SK-N-DZ (cell line): Measurements from ENCODE around the gene SH3TC1.

Source experiments
- DNase-seq: peaks from one replicate; pipeline ENCODE4 v3.0.0-alpha.2; 2015; ENCODE audit warnings: low spot score

The SH3TC1 gene

DNA sequence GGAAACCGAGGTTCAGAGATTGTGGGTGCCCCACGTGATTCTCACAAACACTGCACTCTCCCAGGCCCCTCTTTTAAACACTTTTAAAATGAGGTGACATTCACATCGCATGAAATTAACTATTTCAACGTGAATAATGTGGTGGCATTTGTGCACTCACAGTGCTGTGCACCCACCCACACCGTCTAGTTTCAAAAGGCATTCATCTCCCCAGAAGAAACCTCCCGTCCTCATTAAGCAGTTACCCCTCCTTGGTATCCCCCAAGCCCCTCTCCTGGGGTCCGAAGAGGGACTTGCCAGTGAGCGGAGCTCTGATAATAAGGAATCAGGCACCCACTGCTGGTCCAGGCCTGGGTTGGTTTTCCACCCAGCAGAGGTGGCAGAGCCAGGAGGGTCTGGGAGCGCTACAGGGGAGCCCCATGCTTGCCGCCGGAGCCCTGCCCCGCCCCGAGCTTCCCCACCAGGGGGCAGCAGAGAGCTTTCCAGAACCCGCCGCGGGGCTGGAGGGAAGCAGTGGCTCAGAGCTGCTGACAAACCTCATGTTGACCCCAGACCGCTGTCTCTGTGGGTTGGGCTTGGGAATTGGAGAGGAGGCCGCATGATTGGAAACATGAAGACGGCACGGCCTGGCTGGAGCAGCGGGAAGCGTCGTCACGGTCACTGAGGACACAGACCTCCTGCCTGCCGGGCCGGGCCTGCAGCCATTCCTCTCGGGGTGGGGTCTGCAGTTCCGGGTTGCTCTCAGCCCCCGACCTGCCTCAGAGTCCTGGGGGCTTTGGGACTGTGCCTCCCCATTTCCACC, 43.0 kb downstream of the SH3TC1 start:
- peak; percentile 89 for DNase-seq

DNA sequence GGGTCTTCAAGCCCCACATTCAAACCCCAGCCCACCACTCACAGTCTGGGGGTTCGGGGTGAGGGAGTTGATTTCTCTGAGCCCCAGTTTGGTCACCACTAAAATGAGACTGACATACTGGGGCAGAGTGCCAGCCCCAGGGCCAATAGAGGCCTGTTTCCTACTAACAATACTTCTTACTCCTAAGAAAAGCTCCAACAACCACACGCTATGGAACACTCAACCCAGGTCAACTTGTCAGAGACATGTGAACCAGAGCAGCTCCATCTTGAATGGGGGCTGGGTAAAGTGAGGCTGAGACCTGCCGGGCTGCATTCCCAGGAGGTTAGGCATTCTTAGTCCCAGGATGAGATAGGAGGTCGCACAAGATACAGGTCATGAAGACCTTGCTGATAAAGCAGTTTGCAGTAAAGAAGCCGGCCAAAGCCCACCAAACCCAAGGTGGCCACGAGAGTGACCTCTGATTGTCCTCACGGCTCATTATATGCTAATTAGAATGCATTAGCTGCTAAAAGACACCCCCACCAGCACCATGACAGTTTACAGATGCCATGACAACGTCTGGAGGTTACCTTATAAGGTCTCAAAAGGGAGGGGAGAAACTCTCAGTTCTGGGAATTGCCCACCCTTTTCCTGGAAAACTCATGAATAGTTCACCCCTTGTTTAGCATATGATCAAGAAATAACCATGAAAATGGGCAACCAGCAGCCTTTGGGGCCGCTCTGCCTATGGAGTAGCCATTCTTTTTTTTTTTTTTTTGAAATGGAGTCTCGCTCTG, 43.9 kb downstream of the SH3TC1 start:
- DNase-seq: no peak

DNA sequence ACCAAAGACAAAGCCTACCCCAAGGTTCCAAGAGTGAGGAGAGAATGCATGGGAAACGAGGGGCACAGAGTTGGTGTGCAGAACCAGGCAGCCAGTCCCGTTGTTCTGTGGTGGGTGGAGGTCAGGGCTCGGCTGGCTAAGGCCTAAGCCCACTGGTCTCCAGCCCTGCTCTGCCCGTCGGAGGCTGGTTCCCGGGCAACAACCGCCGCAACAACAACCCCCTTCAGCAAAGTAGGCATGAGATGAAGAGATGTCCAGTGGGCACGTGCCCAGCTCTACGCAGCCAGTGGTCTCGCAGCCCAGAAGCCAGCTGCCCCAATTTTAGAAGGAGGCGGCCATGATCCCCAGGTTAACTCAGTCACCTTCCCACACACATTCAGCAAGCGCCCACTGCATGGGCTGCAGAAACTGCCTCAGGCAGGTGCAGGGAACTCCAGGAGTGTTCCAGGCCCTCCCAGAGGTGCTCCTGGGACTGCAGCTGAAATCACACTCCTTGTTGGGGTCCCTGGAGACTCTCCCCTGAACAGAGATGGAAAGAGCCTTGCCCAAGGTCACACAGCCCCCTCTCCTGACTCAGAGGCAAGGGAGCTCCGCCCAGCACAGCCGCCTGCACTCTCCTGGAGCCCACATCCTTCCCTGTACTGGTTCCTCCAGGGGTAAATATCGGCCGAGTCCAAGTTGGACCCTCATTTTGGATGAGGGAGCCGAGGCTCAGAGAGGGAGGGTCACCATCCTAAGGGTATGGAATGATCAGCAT, 45.1 kb downstream of the SH3TC1 start:
- no peak for DNase-seq

DNA sequence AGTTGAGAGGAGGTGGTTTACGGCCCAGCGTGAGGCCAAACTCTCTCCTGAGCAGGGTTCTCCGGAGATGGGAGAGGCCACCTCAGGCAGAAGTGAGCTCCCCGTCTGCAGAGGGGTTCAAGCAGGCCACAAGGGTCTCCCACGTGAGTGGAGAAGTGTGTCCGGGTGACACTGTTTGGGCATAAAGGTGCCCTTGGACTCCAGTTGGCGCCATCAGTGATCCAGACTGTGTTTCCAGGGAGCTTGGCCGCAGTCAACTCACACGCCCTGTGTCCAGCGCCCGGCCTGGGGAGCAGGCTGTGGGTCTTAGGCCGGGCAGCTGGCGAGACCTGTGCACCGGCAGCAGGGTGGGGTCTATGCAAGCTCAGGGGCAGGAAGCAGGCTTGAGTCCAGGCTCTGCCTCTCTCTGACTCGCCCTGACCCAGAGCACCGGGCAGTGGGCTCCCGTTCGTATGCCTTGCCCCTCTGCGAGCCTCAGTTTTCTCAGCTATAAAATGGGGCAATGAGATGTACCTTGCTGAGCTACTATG, 45.9 kb downstream of the SH3TC1 start:
- no peak for DNase-seq

DNA sequence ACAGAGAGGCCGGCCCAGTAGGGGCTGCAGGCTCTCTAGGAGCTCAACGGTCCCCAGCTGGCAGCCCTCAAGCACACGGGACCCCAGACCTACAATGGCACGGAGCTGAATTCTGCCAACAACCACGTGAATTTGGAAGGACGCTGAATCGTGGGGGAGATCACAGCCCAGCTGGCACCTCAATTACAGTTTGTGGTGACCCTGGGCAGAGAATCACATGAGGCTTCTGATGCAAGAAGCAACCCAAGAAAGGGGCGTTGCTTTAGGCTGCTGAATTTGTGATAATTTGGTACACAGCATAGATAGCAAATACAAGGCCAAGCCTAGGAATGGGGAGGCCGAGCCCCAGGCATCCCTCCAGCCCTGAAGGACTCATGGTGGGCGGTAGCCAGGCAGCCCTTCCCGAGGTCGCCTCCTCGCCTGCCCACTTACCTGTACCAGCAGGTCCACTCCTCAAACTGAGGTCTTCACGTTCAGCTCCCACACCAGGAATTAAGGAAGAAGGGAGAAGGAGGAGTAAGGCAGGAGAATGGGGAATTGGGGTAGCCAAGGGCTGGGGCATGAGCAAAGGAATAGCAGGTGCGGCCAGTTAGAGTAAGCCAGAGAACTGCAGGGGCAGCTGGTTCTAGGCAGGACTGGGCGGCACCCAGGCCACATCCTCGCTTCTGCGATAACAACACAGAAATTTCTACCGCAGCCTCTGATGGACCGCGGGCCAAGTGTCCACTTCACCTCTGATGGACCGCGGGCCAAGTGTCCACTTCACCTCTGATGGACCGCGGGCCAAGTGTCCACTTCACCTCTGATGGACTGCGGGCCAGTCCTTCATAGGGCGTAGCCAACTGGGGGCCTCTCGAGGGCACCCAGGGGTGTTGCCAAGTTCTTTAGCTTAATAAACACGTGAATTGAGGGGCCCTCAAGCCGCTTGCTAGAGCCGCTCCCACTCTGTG, 47.1 kb downstream of the SH3TC1 start:
- no peak for DNase-seq

DNA sequence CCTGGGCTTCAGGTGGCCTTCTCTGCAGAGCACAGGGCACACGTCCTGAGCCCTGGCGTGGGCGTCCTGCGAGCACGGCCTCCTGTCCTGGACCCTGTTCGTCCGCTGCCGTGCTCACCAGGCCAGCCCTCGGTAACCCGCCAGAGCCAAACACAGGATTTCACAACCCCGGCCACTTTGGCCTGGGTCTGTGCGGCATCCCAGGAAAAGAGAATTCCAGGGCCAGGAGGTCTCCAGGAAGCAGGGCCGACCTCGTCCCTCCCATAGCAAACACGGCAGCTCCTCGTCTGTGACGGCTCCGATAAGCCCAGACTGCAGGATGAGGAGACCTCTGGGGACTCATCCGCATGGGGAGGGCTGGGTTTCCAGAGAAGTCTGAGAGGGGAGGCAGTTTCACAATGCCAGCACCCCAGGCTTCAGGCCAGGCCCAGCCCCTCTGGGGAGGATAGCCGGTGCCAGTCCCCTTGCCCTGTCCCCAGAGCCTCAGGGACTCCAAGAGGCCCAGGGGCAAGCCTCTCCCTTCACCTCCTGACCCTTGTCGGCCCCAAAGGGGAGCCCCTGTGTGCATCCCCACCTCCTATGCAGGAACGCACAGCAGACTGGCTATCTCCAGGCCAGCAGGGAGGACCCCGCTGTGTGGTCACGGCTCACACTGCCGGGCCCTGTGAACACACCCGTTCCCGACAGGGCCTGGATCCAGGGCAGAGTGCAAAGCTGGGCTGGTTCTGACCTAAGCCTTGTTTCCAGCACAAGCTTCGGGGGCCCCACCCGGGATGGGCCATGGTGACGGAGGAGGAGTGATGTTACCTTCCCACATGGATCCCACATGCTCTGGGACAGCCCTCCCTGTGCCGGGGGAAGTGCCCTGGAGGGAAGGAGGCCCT, 48.2 kb downstream of the SH3TC1 start:
- no peak for DNase-seq

DNA sequence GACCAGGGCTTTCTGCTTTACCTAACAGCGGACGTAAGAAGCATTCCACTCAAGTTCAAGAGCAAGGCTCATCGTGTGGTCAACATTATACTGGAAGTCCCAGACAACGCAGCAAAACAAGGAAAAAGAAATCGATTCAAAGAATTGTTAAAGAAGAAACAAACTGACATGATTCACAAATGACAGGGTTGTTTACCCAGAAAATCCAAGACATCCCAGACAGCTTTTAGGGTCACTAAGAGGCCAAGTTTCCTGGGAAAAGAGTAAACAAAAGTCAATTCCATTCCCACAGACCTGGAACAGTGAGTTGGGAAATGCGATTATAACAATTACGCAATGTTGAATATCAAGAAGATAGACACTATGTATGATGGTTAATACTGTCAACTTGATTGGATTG, 49.0 kb downstream of the SH3TC1 start:
- no peak for DNase-seq

DNA sequence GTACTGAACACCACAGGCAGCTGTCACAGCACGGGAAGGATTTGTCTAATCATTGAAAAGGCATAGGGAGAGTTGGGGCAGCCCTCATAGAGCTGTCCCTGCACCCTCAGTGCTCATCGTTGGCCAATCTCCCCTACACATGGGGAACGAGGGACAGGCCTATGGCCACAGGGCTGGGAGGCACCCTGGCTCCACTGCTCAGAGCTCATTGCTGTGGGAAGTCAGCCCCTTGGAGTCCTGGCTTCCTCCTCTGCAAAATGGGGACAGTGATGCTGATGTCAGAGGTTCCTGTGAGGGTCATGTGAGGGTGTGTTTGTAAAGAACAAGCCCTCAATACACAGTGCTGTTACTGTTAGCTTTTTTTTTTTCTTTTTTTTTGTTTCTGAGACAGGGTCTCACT, 51.1 kb downstream of the SH3TC1 start:
- no peak for DNase-seq

DNA sequence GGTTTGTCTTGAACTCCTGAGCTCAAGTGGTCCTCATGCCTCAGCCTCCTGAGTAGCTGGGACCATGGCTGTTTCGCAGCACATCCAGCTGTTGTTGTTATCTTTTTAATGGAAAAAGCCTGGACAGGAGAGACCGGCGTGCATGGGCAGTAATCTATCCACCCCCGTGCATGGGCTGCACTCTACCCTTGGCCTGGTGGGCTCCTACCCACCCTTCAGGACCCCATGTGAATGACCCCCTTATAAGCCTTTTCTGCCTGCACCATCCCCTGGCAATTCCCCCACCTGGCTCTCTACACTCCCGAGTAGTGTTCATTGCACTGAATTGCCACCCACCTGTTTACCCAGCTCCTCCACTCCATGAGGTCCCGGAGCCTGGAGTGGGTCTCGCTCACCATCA, 51.5 kb downstream of the SH3TC1 start:
- no peak for DNase-seq

DNA sequence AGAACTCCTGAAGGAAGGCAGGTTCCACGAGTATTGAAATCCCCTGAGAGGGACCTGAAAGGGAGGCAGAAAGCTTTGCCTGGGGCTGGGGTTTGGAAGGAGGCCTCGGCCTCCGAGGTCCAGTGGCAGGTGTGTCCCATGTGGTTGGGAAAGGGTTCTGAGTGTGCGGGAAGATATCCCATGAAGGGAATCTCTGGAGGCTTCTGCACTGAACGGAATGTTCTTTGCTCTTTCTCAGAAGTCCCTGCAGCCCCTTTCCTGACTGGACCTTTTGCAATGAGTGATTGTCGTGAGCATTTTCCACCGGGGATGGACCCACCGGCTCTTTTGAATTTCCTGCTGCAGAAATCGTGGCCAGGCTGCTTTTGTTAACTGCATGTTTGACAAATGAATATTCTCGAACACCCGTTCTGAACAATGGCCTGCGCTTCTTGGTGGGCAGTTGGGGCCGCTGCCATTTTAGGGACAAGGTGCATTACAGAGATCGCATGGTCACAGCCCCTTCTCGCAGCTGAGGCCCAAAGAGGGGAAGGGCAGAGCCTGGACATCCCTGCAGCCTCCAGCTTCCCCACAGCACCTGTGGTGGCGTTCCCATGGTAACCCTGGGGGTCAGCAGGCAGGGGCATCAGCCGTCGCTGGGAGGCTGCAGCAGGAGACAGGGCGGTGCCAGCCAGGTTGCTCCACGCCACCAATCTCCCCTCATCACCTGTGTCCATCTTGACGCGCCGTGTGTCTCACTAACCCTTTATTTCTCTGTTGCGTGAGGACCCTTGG, 52.2 kb downstream of the SH3TC1 start:
- no peak for DNase-seq

DNA sequence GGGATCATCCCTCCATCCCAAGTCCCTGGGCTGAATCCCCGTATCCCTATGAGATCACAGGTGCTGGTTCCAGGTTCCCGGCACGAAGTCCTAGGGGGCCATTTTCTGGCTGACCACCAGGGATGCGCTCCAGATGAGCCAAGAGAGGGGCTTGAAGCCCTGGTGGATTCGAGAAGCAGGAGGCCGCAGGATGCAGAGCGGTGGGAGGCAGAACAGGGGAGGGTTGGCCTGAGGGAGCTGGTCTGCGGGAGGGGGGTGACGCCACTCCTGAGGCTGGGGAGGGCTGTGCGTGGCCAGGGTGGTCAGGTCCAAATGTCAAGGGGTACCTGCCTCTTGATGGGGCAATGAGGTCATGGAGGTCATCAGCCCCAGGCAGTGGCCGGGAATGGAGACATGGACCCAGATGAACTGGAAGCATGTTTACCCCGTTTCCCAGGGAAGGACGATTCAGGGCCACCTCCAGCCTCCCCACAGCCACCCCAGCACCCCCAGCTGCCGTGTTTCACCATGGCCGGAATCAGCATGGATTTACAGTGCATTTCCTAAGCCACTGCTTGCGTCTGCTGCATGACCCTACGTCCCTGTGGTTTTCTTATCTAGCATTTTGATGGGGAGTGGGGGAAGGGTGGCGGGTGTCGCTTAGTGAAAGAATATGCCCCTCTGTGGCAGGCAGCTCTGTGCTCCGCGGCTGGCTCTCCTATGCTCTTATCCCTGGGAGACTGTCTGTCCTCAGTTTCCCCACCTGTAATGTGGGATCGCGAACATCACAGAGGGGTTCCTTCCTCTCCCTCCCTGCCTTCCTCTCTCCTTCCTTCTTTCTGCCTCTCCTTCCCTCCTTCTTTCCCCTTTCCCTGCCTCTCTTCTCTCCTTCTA, 53.4 kb downstream of the SH3TC1 start:
- DNase-seq: no peak

DNA sequence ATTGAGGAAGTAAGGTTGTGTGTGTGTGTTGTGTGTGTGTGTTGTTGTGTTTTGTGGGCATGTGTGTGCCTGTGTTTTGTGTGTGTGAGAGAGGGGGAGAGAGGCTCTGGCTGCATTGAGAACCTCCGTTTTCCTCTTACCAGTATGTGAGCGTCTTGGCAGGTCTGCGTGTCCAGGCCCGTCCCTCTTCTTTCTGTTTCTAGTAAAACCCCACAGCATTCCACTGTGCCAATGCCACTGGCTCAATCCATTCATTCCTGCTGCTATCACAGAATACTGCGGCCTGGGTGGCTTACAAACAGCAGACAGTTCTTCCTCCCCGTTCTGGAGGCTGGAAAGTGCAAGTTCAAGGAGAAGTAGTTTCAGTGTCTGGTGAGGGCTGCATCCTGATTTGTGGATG, 55.0 kb downstream of the SH3TC1 start:
- no peak for DNase-seq

DNA sequence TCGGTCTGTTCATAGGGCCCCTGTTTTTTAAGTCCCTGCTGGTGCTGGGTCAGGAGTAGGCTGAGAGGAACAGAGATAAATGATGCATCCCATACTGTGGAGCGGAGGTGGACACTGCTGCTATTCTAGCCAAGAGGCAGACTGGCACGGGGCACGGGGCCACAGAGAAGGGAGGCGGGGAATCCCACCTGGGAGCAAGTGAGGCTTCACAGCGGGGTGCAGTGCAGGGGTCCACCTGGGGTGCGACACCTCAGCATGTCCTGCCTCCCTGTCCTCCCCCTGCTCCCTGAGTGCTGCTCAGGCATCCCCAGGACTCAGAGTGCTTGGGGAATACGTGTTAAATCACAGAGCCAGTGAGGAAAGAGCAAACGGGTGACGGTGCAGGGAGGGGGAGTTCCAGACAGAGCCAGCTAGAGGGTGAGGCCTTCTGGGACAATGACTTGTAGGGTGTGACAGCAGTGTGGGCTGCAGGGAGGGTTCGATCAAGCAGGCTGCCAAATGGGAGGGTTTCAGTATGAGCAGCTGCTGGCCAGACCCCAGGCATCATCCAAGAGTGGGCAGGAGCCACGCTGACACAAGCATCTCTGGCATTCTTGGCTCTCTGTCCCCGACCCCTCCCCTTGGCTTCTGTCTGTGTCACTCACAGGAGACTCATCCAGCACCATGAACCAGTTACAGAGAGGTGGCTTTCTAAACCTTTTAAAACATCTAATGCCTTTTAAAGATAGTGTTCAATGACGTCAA, 56.8 kb downstream of the SH3TC1 start:
- DNase-seq: no peak

DNA sequence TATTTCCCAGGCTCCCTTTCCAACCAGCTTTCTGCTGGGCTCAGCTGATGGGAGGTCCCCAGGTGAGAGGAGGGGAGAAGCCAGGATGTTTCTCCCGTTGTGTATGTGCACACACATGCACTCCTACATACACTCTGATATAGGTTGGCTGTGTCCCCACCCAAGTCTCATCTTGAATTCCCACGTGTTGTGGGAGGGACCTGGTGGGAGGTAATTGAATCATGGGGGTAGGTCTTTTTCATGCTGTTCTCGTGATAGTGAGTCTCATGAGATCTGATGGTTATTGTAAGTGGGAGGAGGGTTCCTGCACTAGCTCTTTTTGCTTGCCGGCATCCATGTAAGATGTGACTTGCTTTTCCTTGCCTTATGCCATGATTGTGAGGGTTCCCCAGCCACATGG, 58.8 kb downstream of the SH3TC1 start:
- no peak for DNase-seq

DNA sequence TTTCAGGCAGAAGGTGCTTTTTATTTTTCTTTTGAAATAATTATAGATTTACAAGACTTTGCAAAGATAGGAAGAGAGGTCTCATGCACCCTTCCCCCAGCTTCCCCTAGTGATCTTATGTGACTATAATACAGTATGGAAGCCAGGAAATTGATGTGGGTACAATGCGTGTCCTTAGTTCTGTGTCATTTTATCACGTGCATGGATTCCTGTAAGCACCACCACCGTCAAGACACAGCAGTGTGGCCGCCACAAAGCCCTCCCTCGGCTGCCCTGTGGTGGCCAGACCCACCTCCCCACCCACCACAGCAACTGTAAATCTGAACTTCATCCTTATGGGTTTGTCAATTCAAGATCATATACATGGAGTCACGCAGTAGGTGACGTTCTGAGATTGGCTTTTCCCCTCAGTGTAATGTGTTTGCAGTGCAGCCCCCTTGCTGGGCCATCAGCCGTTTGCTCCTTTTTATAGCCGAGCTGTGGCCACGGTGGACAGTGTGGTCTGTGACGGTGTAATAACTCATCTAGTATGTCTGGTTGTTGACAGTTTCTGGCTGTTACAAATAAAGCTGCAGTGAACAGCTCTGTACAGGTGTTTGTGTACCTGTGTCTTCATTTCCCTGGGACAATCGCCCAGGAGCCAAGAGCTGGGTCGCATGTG, 59.6 kb downstream of the SH3TC1 start:
- DNase-seq: no peak

DNA sequence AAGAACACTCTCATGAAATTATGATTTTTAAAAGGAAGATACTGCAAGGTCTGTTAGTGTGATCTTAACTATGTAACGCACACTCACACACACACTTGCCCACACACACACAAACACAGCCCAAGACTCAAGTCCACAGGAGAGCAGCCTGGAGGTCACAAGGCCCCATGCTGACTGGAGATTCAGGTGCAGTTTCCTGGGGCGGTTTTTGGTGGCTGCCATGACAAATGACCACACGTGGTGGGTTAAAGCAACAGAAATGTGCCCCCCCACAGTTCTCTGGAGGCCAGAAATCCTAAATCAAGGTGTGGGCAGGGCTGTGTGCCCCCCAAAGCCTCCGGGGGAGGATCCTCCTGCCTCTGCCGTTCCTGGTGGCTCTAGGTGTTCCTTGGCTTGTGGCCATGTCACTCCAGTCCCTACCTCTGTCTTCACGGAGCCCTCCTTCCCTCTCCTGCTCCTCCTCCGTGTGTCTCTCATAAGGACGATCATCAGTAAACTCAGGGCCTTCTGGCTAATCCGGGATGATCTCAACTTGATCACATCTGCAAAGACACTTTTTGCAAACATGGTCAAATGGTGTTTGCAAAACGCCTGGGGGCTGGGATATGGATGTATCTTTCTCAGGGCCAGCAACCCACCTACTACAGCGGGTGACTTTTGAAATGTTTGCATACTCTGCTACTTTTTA, 60.8 kb downstream of the SH3TC1 start:
- DNase-seq: no peak
